IPS-20b (cell line): ENCODE measurements around the gene OR6Y1.

ENCODE experiments used
- H3K27ac ChIP-seq: one replicate; pipeline ENCODE4 v1.5.1; 2013; ENCODE audit warnings: low read length
- H3K27me3 ChIP-seq: 2 replicates; pipeline ENCODE4 v1.6.1; 2013; ENCODE audit warnings: mild to moderate bottlenecking, low read length, inconsistent platforms; ENCODE audit not compliant: insufficient read depth
- H3K36me3 ChIP-seq: 2 replicates; pipeline ENCODE4 v1.6.1; 2013; ENCODE audit warnings: low read depth, mild to moderate bottlenecking, inconsistent platforms, low read length, moderate library complexity; ENCODE audit not compliant: insufficient read depth
- H3K4me1 ChIP-seq: 2 replicates; pipeline ENCODE4 v1.6.1; 2013; ENCODE audit warnings: mild to moderate bottlenecking, control low read depth, inconsistent platforms, low read length, moderate library complexity; ENCODE audit not compliant: insufficient read depth
- H3K4me3 ChIP-seq: 2 replicates; pipeline ENCODE4 v1.5.1; 2013; ENCODE audit warnings: mild to moderate bottlenecking, low read length, inconsistent platforms
- H3K9ac ChIP-seq: 2 replicates; pipeline ENCODE4 v1.6.1; 2013; ENCODE audit warnings: low read depth, mild to moderate bottlenecking, inconsistent platforms, low read length, moderate library complexity
- H3K9me3 ChIP-seq: 2 replicates; pipeline ENCODE4 v1.6.1; 2013; ENCODE audit warnings: mild to moderate bottlenecking, low read depth, low read length, inconsistent platforms; ENCODE audit not compliant: insufficient read depth

The OR6Y1 gene

GRCh38 chr1:158547533-158547932 lies 6.7 kb downstream of the OR6Y1 start:
- Histone ChIP-seq H3K36me3 (no peaks in the 10 kb centered on the region), H3K4me1 (no peaks in the 10 kb centered on the region), H3K9ac (no peak overlapping the region), H3K9me3 (no peaks in the 10 kb centered on the region), H3K27me3 (no peaks in the 10 kb centered on the region), H3K27ac (no peak overlapping the region), H3K4me3 (no peak overlapping the region)

DNA sequence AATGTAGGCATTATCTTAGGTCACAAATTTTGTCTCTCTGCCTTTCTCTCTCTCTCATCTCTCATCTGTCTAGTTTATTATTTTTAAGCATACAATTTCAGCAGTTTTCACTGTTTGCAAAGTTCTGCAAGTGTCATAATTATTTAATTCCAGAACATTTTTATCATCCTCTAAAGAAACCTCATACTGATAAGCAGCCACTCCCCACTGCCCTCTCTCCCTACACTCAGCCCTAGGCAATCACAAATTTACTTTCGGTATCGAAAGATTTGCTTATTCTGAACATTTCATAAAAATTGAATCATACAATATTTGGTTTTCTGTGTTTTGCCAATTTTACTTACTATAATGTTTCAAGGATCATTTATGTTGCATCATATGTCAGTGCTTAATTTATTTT lies 16.6 kb downstream of the OR6Y1 start:
- Histone ChIP-seq H3K4me1 (no peaks in the 10 kb centered on the region), H3K9ac (no peak overlapping the region), H3K27ac (no peak overlapping the region), H3K36me3 (no peaks in the 10 kb centered on the region), H3K27me3 (no peaks in the 10 kb centered on the region), H3K4me3 (no peak overlapping the region), H3K9me3 (no peaks in the 10 kb centered on the region)

- Histone ChIP-seq H3K4me3 (no peak overlapping the region), H3K9ac (no peak overlapping the region)
Measured at GRCh38 chr1:158534496-158534895, 19.7 kb downstream of the OR6Y1 start.

GRCh38 chr1:158527190-158527815 lies 26.9 kb downstream of the OR6Y1 start:
- H3K36me3 ChIP-seq = no peaks in the 10 kb centered on the region
- H3K4me3 ChIP-seq = no peak overlapping the region
- H3K27me3 ChIP-seq = no peaks in the 10 kb centered on the region
- H3K27ac ChIP-seq = no peak overlapping the region
- no peaks in the 10 kb centered on the region for H3K9me3 ChIP-seq
- no peak overlapping the region for H3K9ac ChIP-seq
- H3K4me1 ChIP-seq = peaks cover 4% of the 10 kb centered on the region

More at GRCh38 chr1:158534496-158534895, 19.7 kb downstream of the OR6Y1 start:
- no peaks in the 10 kb centered on the region for H3K9me3 ChIP-seq
- no peaks in the 10 kb centered on the region for H3K27me3 ChIP-seq
- no peaks in the 10 kb centered on the region for H3K4me1 ChIP-seq
- H3K27ac ChIP-seq = no peak overlapping the region
- H3K36me3 ChIP-seq = no peaks in the 10 kb centered on the region

DNA sequence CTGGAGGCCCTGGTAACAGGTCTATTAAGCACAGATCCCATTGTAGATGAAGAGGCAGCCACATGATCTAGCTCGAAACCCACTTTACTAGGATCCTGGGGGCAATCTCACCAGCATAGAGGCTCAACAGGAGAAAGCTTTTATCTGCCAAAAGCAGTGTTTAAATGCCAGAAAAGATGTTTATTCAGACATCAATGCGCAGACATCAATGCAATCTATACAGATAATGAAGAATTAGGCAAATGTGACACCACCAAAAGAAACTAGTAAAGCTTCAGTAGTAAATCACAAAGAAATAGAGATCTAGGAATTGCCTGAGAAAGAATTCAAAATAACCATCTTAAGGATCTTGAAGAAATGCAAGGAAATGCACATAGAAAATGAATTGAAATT lies 32.5 kb downstream of the OR6Y1 start:
- H3K27ac ChIP-seq = no peak overlapping the region
- no peaks in the 10 kb centered on the region for H3K9me3 ChIP-seq
- H3K4me3 ChIP-seq = no peak overlapping the region
- H3K4me1 ChIP-seq = peaks cover 10% of the 10 kb centered on the region; the same call in 1 of the 2 replicates
- H3K36me3 ChIP-seq = no peaks in the 10 kb centered on the region
- no peaks in the 10 kb centered on the region for H3K27me3 ChIP-seq
- no peak overlapping the region for H3K9ac ChIP-seq

GRCh38 chr1:158520955-158521665 lies 33.1 kb downstream of the OR6Y1 start:
- Histone ChIP-seq H3K4me3 (no peak overlapping the region), H3K27me3 (no peaks in the 10 kb centered on the region), H3K27ac (no peak overlapping the region)

GRCh38 chr1:158520021-158520420 lies 34.2 kb downstream of the OR6Y1 start:
- Histone ChIP-seq H3K4me3 (no peak overlapping the region), H3K36me3 (no peaks in the 10 kb centered on the region), H3K9me3 (no peaks in the 10 kb centered on the region), H3K27ac (no peak overlapping the region), H3K9ac (no peak overlapping the region), H3K27me3 (no peaks in the 10 kb centered on the region), H3K4me1 (peaks cover 10% of the 10 kb centered on the region; the same call in 1 of the 2 replicates)

More at GRCh38 chr1:158520955-158521665, 33.1 kb downstream of the OR6Y1 start:
- no peaks in the 10 kb centered on the region for H3K9me3 ChIP-seq
- no peak overlapping the region for H3K9ac ChIP-seq
- H3K36me3 ChIP-seq = no peaks in the 10 kb centered on the region
- H3K4me1 ChIP-seq = peaks cover 10% of the 10 kb centered on the region; the same call in 1 of the 2 replicates

DNA sequence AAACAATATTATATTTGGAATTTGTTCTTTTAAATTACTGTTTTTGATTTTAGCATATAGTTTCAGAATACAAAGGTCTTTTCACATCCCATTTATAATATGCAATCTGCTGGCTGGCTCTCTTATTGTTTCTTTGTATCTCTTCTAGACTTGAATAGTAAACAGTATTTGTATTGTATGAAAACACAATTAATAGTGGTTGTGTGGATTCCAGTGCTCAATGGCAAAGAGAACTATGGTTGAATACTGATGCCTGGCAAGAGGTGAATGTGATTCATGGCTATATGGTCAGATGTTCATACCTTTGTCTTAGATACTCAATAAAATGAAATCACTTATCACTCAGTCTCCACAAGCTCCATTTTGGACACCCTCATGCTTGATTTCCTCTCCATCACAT lies 37.2 kb downstream of the OR6Y1 start:
- Histone ChIP-seq H3K9ac (no peak overlapping the region), H3K27ac (no peak overlapping the region), H3K27me3 (no peaks in the 10 kb centered on the region), H3K9me3 (no peaks in the 10 kb centered on the region), H3K36me3 (no peaks in the 10 kb centered on the region), H3K4me3 (no peak overlapping the region), H3K4me1 (peaks cover 6% of the 10 kb centered on the region; the same call in 1 of the 2 replicates)

GRCh38 chr1:158509471-158510156 lies 44.6 kb downstream of the OR6Y1 start:
- Histone ChIP-seq H3K9me3 (no peaks in the 10 kb centered on the region), H3K27ac (no peak overlapping the region), H3K27me3 (no peaks in the 10 kb centered on the region), H3K9ac (no peak overlapping the region), H3K4me1 (no peaks in the 10 kb centered on the region), H3K4me3 (no peak overlapping the region), H3K36me3 (no peaks in the 10 kb centered on the region)

GRCh38 chr1:158507511-158507910 lies 46.7 kb downstream of the OR6Y1 start:
- Histone ChIP-seq H3K4me1 (no peaks in the 10 kb centered on the region), H3K27ac (no peak overlapping the region), H3K9me3 (no peaks in the 10 kb centered on the region), H3K27me3 (no peaks in the 10 kb centered on the region), H3K36me3 (no peaks in the 10 kb centered on the region), H3K9ac (no peak overlapping the region), H3K4me3 (no peak overlapping the region)

DNA sequence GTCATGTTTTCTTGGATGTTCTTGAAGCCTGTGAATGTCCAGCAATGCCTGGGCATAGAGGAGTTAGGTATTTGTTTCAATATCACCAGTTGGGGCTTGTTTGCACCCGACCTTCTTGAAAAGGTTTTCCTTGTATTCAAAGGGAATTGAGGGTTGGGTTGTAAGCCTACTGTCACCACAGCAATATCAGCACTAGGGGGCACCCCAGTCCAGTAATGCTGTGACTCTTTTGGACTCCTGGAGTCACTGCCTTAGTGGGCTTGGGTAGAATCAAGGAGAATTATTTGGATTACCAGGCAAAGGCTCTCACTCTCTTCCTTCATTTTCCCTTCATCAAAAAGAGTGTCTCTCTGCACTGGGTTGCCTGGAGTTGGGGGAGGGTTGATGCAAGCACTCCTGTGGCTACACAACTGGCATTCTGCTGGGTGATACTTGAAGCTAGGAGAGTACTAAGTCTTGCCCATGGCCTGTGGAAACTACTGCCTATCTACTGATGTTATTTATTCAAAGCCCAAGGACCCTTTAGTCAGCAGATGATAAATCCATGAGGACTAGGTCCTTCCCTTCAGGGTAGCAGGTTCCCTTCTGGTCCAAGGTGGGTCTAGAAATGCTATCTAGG lies 47.7 kb downstream of the OR6Y1 start:
- 0 out of 2 replicates have a peak, but pooled peaks cover 3% of the 10 kb centered on the region for H3K9me3 ChIP-seq
- H3K36me3 ChIP-seq = no peaks in the 10 kb centered on the region
- no peak overlapping the region for H3K27ac ChIP-seq
- no peaks in the 10 kb centered on the region for H3K4me1 ChIP-seq
- H3K4me3 ChIP-seq = no peak overlapping the region
- H3K27me3 ChIP-seq = no peaks in the 10 kb centered on the region
- no peak overlapping the region for H3K9ac ChIP-seq
